ENCODE data around the gene PARD3B.

GRCh38 chr2:205045706-205046105, 500.4 kb downstream of the PARD3B start:
- TF ChIP-seq POLR2A (IDR thresholded peaks at IDR 0.05; ENCODE audit: low read depth, low read length) (no peak), TAF1 (IDR thresholded peaks at IDR 0.05; ENCODE audit: borderline replicate concordance, low read depth, low read length) (no peak), POLR2AphosphoS5 (IDR thresholded peaks at IDR 0.05; ENCODE audit: low read depth, low read length) (no peak)

Data from GM12892 (cell line).